ENCODE data around the gene SLC30A7. TPM values are rescaled to one million over a fixed set of nuclear protein-coding genes. Genes with fewer than 3 reads are reported as not detected.
"Not testable (repeated sequence)": the region's sequence is repeated elsewhere in the genome, so short reads cannot be mapped to it uniquely, and the experiment has no call there.

Gene SLC30A7
- total RNA-seq, 2 experiments from 2014 or later: 29.1 to 33.3 TPM

DNA sequence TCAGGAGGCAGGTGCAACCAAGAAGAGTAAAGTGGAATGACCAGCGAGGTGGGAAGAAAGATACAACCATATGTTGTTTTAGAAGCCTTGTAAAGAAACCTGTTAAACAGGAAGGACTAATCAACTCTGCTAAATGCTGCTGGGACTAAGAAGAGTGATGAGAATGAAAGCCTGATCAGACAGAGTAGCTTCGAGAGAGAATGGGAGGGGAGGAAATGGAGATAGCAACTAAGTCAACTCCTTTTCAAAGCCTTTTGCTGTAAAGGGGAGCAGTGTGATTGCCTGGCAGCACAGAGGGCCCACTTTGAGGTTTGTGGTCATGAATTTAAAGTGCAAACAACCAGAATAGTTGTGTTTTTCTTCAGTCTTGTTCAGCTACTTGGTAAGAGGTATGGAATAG is 31.4 kb downstream of the SLC30A7 start:
- ATAC-seq (peak; percentile 90), DNase-seq (peak; percentile 74)
- CTCF ChIA-PET: interaction anchor here (0.9 to 6.2 kb wide), 5 partner anchors 129 to 362 kb away, joined by 3 to 47 read pairs (median 3); no protein-coding TSS in a partner anchor
- Mint-ChIP-seq H3K36me3 (peaks cover 51% of the 10 kb centered on the region), H3K9me3 (ENCODE audit: low read depth) (no peaks in the 10 kb centered on the region), H3K27ac (no peak overlapping the region), H3K27me3 (no peaks in the 10 kb centered on the region), H3K4me1 (peaks cover 37% of the 10 kb centered on the region), H3K4me3 (no peak overlapping the region)

DNA sequence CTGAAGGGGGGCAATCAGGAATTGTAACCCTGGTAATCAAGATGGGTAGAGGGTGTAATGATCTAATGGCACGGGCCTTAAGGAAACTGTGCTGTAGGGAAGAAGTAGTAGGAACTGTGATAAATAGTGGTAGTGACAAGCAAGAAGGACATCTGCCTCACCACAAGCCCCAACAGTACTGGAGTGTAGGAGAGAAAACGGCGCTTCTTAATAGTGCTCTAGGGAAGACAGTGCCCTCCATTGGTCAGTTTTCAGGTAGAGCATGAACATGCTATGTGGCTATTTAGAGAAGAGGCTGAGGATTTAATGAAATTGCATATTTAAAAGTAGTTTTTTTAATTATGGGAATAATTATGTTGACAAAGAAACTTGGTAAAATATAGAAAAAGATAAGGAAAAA is 32.2 kb downstream of the SLC30A7 start:
- CTCF ChIA-PET: interaction anchor here (1.5 to 6.2 kb wide), 2 partner anchors 340 to 361 kb away, joined by 3 to 47 read pairs; no protein-coding TSS in a partner anchor
- DNase-seq: no peak
- H3K27me3 Mint-ChIP-seq: no peaks in the 10 kb centered on the region
- no peak for ATAC-seq
- H3K9me3 Mint-ChIP-seq (ENCODE audit: low read depth): no peaks in the 10 kb centered on the region
- H3K4me1 Mint-ChIP-seq: peaks cover 37% of the 10 kb centered on the region
- no peak overlapping the region for H3K27ac Mint-ChIP-seq
- no peak overlapping the region for H3K4me3 Mint-ChIP-seq
- peaks cover 52% of the 10 kb centered on the region for H3K36me3 Mint-ChIP-seq

DNA sequence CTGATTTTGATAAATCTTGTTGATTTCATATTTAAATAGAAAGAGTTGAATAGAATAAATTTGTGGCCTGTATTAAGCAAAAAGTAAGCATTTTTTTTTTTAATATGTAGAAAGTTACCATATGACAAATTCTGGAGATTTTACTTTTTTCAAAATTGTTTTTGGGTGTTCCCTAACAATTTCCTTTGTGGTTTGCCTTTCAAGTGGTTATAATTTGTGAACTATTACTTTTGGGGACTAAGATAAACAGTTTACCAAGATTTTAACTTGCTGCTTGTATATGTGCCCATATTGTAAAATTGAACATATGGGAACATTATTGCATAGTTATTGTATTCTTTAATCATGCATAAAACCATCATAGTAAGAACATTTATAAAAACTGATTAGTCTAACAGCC is 34.6 kb downstream of the SLC30A7 start:
- CTCF ChIA-PET: interaction anchor here (1.6 to 6.2 kb wide), 2 partner anchors 308 to 359 kb away, joined by 10 to 47 read pairs; no protein-coding TSS in a partner anchor
- ATAC-seq (no peak), DNase-seq (no peak)
- no peak overlapping the region for H3K27ac Mint-ChIP-seq
- H3K4me1 Mint-ChIP-seq: peaks cover 29% of the 10 kb centered on the region
- H3K4me3 Mint-ChIP-seq: no peak overlapping the region
- H3K36me3 Mint-ChIP-seq: peaks cover 55% of the 10 kb centered on the region
- no peaks in the 10 kb centered on the region for H3K27me3 Mint-ChIP-seq
- no peaks in the 10 kb centered on the region for H3K9me3 Mint-ChIP-seq (ENCODE audit: low read depth)

DNA sequence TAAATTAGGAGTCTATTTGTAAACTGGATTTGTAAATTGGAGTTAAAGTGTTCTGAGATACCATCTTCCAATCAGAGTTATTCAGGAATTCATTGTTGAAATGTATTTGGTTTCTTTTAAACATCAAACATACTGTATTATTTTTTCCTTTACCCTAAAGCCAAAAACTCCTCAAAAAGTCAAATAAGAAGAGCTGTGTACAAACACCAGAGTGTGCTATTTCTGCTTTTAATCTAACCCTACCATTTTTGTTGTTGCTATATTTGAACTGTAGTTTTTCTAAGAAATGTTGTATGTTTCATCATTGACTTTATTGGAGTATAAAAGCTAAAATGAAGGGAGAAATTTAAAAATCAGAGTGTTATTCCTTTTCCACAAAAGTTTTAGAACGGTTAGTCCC is 35.8 kb downstream of the SLC30A7 start:
- H3K9me3 Mint-ChIP-seq (ENCODE audit: low read depth): peaks cover 2% of the 10 kb centered on the region
- ATAC-seq (no peak), DNase-seq (no peak)
- H3K36me3 Mint-ChIP-seq: peaks cover 58% of the 10 kb centered on the region
- H3K27ac Mint-ChIP-seq: no peak overlapping the region
- H3K4me1 Mint-ChIP-seq: peaks cover 26% of the 10 kb centered on the region
- no peak overlapping the region for H3K4me3 Mint-ChIP-seq
- H3K27me3 Mint-ChIP-seq: no peaks in the 10 kb centered on the region
- CTCF ChIA-PET: interaction anchor here (0.9 kb wide), 1 partner anchor 16 kb away, joined by 3 read pairs; no protein-coding TSS in a partner anchor

DNA sequence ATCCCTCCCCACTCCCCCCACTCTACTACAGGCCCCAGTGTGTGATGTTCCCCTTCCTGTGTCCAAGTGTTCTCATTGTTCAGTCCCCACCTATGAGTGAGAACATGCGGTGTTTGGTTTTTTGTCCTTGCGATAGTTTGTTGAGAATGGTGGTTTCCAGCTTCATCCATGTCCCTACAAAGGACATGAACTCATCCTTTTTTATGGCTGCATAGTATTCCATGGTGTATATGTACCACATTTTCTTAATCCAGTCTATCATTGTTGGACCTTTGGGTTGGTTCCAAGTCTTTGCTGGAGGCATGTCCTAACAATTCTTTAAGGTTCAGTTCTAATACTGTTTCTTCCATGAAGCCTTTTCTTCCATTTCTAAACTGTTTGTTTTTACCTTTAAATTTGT is 37.7 kb downstream of the SLC30A7 start:
- not testable (repeated sequence) for H3K27me3 Mint-ChIP-seq; H3K27ac Mint-ChIP-seq; H3K9me3 Mint-ChIP-seq (ENCODE audit: low read depth); DNase-seq; H3K4me3 Mint-ChIP-seq; ATAC-seq
- Mint-ChIP-seq H3K36me3 (peaks cover 72% of the 10 kb centered on the region), H3K4me1 (peaks cover 26% of the 10 kb centered on the region)
- CTCF ChIA-PET: interaction anchor here (1.1 kb wide), 1 partner anchor 39 kb away, joined by 3 read pairs; the partner anchor contains the start of gene EXTL2

DNA sequence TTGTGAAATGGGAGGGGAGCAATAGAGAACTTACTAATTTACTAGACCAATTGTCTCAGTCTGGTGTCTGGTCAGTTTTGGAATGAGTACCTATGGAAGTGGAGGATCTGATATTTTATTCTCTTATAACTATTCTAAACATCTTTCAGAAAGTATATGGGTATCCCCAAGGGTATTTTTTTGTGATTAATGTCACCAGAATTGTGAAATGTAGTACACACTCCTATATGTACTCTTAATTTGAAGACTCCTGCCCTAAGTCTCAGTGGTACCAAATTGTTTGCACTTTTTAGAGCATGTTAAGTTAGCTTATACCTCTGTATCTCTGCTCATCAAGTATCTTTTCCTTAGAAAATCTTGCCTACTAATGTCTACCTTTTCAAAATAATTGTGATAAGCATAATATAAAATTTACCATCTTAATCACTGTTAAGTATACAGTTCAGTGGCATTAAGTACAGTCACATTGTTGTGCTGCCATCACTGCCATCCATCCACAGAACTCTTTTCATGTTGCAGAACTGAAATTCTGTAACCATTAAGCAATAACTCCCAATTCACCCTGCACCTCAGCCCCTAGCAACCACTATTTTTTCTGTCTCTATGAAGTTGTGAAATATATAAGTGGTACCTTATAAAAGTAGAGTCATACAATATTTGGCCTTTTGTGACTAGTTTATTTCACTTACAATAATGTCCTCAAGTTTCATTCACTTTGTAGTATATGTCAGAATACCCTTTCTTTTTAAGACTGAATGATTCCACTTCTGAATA is 40.5 kb downstream of the SLC30A7 start:
- H3K9me3 Mint-ChIP-seq (ENCODE audit: low read depth): peaks cover 5% of the 10 kb centered on the region
- DNase-seq (no peak), ATAC-seq (no peak)
- peaks cover 3% of the 10 kb centered on the region for H3K27me3 Mint-ChIP-seq
- peaks cover 21% of the 10 kb centered on the region for H3K4me1 Mint-ChIP-seq
- CTCF ChIA-PET: interaction anchor here (1.1 kb wide), 1 partner anchor 13 kb away, joined by 3 read pairs; no protein-coding TSS in a partner anchor
- no peak overlapping the region for H3K27ac Mint-ChIP-seq
- H3K4me3 Mint-ChIP-seq: no peak overlapping the region
- H3K36me3 Mint-ChIP-seq: peaks cover 77% of the 10 kb centered on the region

DNA sequence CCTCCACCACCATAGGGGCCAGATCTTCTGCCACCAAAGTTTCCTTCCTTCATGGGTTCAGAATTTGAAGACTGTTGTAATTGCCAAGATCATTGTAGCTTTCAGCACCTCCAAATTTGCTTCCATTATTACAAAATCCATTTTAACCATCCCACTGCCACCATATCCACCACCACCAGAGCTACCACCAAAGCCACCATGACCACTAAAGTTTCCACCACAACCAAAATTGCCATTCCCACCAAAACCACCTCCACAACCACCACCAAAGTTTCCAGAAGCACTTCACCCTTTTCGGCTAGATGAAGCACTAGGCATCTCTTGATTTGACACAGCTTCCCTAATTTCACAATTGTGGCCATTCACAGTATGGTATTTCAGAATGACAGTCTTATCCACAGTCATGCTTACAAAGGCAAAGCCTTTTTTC is 45.2 kb downstream of the SLC30A7 start:
- Mint-ChIP-seq H3K4me1 (peaks cover 25% of the 10 kb centered on the region), H3K9me3 (ENCODE audit: low read depth) (peaks cover 10% of the 10 kb centered on the region)
- CTCF ChIA-PET: interaction anchor here (0.7 to 2.1 kb wide), 3 partner anchors 298 to 369 kb away, joined by 3 to 7 read pairs (median 4); no protein-coding TSS in a partner anchor

DNA sequence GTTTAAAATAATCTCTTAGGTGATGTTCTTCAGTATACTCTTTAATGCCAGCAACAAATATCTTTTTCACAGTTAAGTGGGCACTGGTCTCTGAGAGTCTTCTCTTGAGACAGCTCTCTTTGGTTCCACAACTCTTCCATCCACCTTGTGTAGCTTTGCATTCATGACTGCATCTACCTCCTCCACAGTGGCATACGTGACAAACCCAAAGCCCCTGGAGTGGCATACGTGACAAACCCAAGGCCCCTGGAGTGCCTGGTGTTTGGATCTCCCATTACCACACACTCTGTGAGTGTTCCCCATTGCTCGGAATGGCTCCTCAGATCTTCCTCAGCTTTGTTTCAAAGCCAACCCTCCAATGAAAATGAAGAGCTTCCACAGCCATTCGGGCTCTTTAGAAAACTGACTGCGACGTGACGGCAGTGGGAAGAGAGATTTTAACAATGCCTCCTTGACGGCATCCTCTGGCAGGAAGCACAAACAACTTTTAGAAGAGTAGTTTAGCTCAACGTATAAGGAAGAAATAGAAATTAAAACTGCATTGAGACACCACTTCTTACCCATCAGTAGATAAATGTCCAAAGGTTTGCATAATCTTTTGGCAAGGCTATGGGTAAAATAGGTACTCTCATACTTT is 45.8 kb downstream of the SLC30A7 start:
- CTCF ChIA-PET: interaction anchor here (0.7 to 2.1 kb wide), 3 partner anchors 297 to 368 kb away, joined by 3 to 7 read pairs (median 4); no protein-coding TSS in a partner anchor
- Mint-ChIP-seq H3K4me3 (no peak overlapping the region), H3K4me1 (peaks cover 25% of the 10 kb centered on the region), H3K36me3 (peaks cover 81% of the 10 kb centered on the region), H3K27ac (peak overlapping the region; percentile 97), H3K9me3 (ENCODE audit: low read depth) (peaks cover 10% of the 10 kb centered on the region), H3K27me3 (peaks cover 3% of the 10 kb centered on the region)
- DNase-seq: no peak
- no peak for ATAC-seq

More for the DNA sequence above, 45.2 kb downstream of the SLC30A7 start:
- Mint-ChIP-seq H3K4me3 (peak overlapping the region; percentile 65), H3K27me3 (peaks cover 3% of the 10 kb centered on the region), H3K36me3 (peaks cover 81% of the 10 kb centered on the region), H3K27ac (peak overlapping the region; percentile 97)
- ATAC-seq: peak; percentile 69
- DNase-seq: peak; percentile 55

DNA sequence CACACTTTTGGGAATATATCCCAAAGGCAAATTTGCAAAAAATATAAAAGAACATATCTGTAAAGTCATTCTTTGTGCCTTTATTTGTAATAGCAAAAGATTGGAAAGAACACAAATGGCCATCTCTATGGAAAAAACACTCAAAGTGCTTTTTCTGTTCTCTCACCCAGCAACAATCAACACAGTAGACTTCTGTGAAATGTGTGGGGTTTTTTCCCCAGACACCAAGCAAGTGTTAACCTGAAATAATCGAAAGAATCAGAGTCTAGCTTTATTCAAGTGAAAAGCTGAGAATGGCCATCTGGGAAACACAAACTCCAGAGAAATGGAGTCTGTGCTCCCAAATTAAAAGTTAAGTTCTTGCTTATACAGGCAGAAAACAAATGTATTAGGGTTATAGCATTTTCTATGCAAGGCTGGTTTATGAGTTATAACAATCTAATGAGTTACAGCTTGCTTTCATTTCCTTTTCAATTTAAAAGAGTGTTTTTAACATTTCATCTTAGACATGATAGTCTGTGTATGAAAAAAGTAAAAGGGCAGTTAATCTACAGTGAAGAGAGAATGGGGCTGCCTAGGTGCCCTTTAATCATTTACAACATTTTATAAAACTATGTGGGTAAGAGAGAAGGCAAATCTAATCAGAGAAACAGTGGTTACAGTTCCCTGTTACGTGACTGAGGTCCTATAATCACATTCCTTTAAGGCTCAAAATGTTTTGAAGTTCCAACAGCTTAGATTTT is 46.6 kb downstream of the SLC30A7 start:
- Mint-ChIP-seq H3K36me3 (peaks cover 84% of the 10 kb centered on the region), H3K27me3 (peaks cover 3% of the 10 kb centered on the region), H3K4me1 (peaks cover 30% of the 10 kb centered on the region), H3K4me3 (no peak overlapping the region), H3K27ac (no peak overlapping the region), H3K9me3 (ENCODE audit: low read depth) (peaks cover 17% of the 10 kb centered on the region)
- no peak for ATAC-seq
- no peak for DNase-seq
- CTCF ChIA-PET: no interaction called here

DNA sequence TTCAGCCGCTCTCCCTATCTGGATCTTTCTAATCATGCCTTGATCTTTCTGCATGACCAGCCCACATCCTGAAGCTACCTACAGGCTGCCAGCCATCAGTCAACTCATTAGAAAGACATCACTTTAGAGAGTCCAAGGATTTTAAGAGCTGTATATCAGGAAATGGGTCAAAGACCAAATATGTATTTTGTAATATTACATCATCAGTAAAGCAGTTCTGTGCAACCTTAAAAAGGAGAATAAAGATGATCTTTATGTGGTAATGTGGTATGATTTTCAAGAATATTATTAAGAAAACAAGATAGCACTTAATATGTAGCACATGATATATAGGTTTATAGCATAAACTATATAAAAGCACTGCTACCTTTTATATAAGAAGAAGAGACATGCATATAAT is 47.6 kb downstream of the SLC30A7 start:
- Mint-ChIP-seq H3K9me3 (ENCODE audit: low read depth) (peaks cover 22% of the 10 kb centered on the region), H3K27me3 (peaks cover 3% of the 10 kb centered on the region), H3K4me1 (peaks cover 40% of the 10 kb centered on the region), H3K4me3 (no peak overlapping the region), H3K27ac (no peak overlapping the region), H3K36me3 (peaks cover 84% of the 10 kb centered on the region)
- DNase-seq (no peak), ATAC-seq (no peak)
- CTCF ChIA-PET: interaction anchor here (0.6 to 1.0 kb wide), 2 partner anchors 295 to 356 kb away, joined by 3 to 4 read pairs; no protein-coding TSS in a partner anchor

DNA sequence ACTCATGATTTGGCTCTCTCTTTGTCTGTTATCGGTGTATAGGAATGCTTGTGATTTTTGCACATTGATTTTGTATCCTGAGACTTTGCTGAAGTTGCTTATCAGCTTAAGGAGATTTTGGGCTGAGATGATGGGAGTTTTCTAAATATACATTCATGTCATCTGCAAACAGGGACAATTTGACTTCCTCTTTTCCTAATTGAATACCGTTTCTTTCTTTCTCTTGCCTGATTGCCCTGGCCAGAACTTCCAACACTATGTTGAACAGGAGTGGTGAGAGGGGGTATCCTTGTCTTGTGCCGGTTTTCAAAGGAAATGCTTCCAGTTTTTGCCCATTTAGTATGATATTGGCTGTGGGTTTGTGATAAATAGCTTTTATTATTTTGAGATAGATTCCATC is 50.2 kb downstream of the SLC30A7 start:
- H3K27ac Mint-ChIP-seq, ATAC-seq, CTCF ChIA-PET, DNase-seq, H3K27me3 Mint-ChIP-seq, H3K4me3 Mint-ChIP-seq: not testable (repeated sequence)
- Mint-ChIP-seq H3K4me1 (peaks cover 55% of the 10 kb centered on the region), H3K36me3 (peaks cover 82% of the 10 kb centered on the region), H3K9me3 (ENCODE audit: low read depth) (peaks cover 24% of the 10 kb centered on the region)

DNA sequence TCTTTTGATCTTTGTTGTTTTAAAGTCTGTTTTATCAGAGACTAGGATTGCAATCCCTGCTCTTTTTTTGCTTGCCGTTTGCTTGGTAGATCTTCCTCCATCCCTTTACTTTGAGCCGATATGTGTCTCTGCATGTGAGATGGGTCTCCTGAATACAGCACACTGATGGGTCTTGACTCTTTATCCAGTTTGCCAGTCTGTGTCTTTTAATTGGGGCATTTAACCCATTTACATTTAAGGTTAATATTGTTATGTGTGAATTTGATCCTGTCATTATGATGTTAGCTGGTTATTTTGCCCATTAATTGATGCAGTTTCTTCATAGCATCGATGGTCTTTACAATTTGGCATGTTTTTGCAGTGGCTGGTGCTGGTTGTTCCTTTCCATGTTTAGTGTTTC is 51.9 kb downstream of the SLC30A7 start:
- not testable (repeated sequence) for H3K27ac Mint-ChIP-seq, DNase-seq, ATAC-seq, H3K27me3 Mint-ChIP-seq, H3K4me3 Mint-ChIP-seq
- Mint-ChIP-seq H3K36me3 (peaks cover 82% of the 10 kb centered on the region), H3K9me3 (ENCODE audit: low read depth) (peaks cover 26% of the 10 kb centered on the region), H3K4me1 (peaks cover 46% of the 10 kb centered on the region)
- CTCF ChIA-PET: interaction anchor here (1.1 kb wide), 1 partner anchor 16 kb away, joined by 3 read pairs; no protein-coding TSS in a partner anchor
